Breast epithelium (tissue), 4 donors: ENCODE measurements around the gene TLR8. TPM values are rescaled to one million over a fixed set of nuclear protein-coding genes. Genes with fewer than 3 reads are reported as not detected.
A peak's percentile ranks its signal among the peaks of the same experiment; 100 is the strongest.

Experiments
- DNase-seq, 2 donors: peaks; one replicate each; pipeline ENCODE4 v3.0.0-alpha.2; 2019; ENCODE audit warnings: low spot score in 2 of 2
- H3K27ac ChIP-seq, 2 donors: fragments of 200-600 bp; sonication (generic) in 1 of 2; one replicate each; pipeline ENCODE4 v1.5.1; 2016 to 2019; ENCODE audit warnings: mild to moderate bottlenecking in 1 of 2
- H3K27me3 ChIP-seq, 2 donors: fragments of 200-600 bp; sonication (generic) in 1 of 2; one replicate each; pipeline versions ENCODE4 v1.5.1 to v1.6.0; 2017 to 2019; ENCODE audit warnings: control low read depth in 1 of 2, mild to moderate bottlenecking in 1 of 2
- H3K36me3 ChIP-seq: fragments of 200-600 bp; one replicate; pipeline ENCODE4 v1.5.1; 2019
- H3K4me1 ChIP-seq, 2 donors: fragments of 200-600 bp; sonication (generic); one replicate each; pipeline ENCODE4 v1.5.1; 2016 to 2019; ENCODE audit warnings: control low read depth in 1 of 2
- H3K4me3 ChIP-seq, 3 donors: fragments of 200-600 bp; sonication (generic); 1 replicate in 2 of 3; 2 replicates in 1 of 3; pipeline ENCODE4 v1.5.1; 2016 to 2019; ENCODE audit warnings: mild to moderate bottlenecking in 3 of 3, moderate library complexity in 2 of 3
- H3K9me3 ChIP-seq, 2 donors: fragments of 200-600 bp; sonication (generic) in 1 of 2; one replicate each; pipeline ENCODE4 v1.5.1; 2016 to 2019; ENCODE audit warnings: control low read depth in 1 of 2
- CTCF ChIP-seq, 3 donors: fragments of 450-650 bp; IDR thresholded peaks; one replicate each; pipeline ENCODE4 v1.5.1; 2016 to 2017; ENCODE audit warnings: antibody characterized with exemption in 3 of 3, mild to moderate bottlenecking in 3 of 3, moderate library complexity in 3 of 3
- POLR2A ChIP-seq: fragments of 450-650 bp; IDR thresholded peaks from one replicate; pipeline ENCODE4 v1.6.1; 2016; ENCODE audit warnings: antibody characterized with exemption, mild to moderate bottlenecking, moderate library complexity
- POLR2AphosphoS5 ChIP-seq, 3 donors: sonication (generic); formaldehyde crosslinking; IDR thresholded peaks; one replicate each; pipeline ENCODE4 v1.6.1; 2017; ENCODE audit warnings: antibody characterized with exemption in 3 of 3
- intact Hi-C: fragments of 100-400 bp; cut with DNase I; formaldehyde crosslinking; loops from one replicate; pipeline ENCODE4 v1.15.1; 2023; ENCODE audit warnings: low total_unique reads
- total RNA-seq, 3 donors: library from RNA; depleted of rRNA; stranded (reverse); fragments of >200 nt; gene quantifications; one replicate each; pipeline ENCODE4 v1.1.0, GENCODE V29; 2016

Gene TLR8
- total RNA-seq, 3 donors from 2014 or later: 0.66 to 6.6 (median 1.0) TPM

GRCh38 chrX:12967711-12968465 is 61.5 kb downstream of the TLR8 start:
- H3K27ac ChIP-seq: no peak overlapping the region
- DNase-seq: no peak
- intact Hi-C loops: no loop called here
- no peak overlapping the region for H3K4me3 ChIP-seq
- no peaks in the 10 kb centered on the region for H3K9me3 ChIP-seq
- no peaks in the 10 kb centered on the region for H3K4me1 ChIP-seq
- H3K27me3 ChIP-seq: peaks cover 0 to 6% of the 10 kb centered on the region in 2 donors
- TF ChIP-seq POLR2A: no peak
- no peak for TF ChIP-seq CTCF (IDR thresholded peaks at IDR 0.05)
- no peaks in the 10 kb centered on the region for H3K36me3 ChIP-seq

GRCh38 chrX:12970691-12971202 is 64.3 kb downstream of the TLR8 start:
- intact Hi-C loops: loop anchor here (10.0 kb wide), 1 partner anchor 524 kb away; no protein-coding TSS in a partner anchor
- Histone ChIP-seq H3K27me3 (peaks cover 6 to 25% of the 10 kb centered on the region in 2 donors), H3K36me3 (no peaks in the 10 kb centered on the region), H3K4me1 (no peaks in the 10 kb centered on the region), H3K4me3 (peak overlapping the region in 1 of 3 donors; percentile 21), H3K27ac (peak overlapping the region; percentile 71 to 81), H3K9me3 (peaks cover 0 to 5% of the 10 kb centered on the region in 2 donors)
- TF ChIP-seq POLR2AphosphoS5 (IDR thresholded peaks at IDR 0.05) (peak in 1 of 3 donors; percentile 42), CTCF (IDR thresholded peaks at IDR 0.05) (peak in 2 of 3 donors; percentile 22 to 29), POLR2A (no peak)
- no peak for DNase-seq

GRCh38 chrX:12971282-12972003 is 65.0 kb downstream of the TLR8 start:
- peak overlapping the region; percentile 71 to 81 for H3K27ac ChIP-seq
- H3K4me3 ChIP-seq: peak overlapping the region in 1 of 3 donors; percentile 21
- intact Hi-C loops: loop anchor here (10.0 kb wide), 1 partner anchor 523 kb away; no protein-coding TSS in a partner anchor
- no peak for DNase-seq
- H3K9me3 ChIP-seq: peaks cover 0 to 5% of the 10 kb centered on the region in 2 donors
- no peaks in the 10 kb centered on the region for H3K36me3 ChIP-seq
- H3K27me3 ChIP-seq: peaks cover 6 to 25% of the 10 kb centered on the region in 2 donors
- no peaks in the 10 kb centered on the region for H3K4me1 ChIP-seq
- TF ChIP-seq POLR2AphosphoS5 (IDR thresholded peaks at IDR 0.05): peak in 1 of 3 donors; percentile 20
- no peak for TF ChIP-seq POLR2A

GRCh38 chrX:12972243-12972642 is 65.8 kb downstream of the TLR8 start:
- TF ChIP-seq POLR2AphosphoS5 (IDR thresholded peaks at IDR 0.05) (no peak), CTCF (IDR thresholded peaks at IDR 0.05) (no peak), POLR2A (no peak)
- intact Hi-C loops: loop anchor here (10.0 kb wide), 1 partner anchor 523 kb away; no protein-coding TSS in a partner anchor
- H3K27ac ChIP-seq: peak overlapping the region; percentile 71 to 81
- peaks cover 6 to 25% of the 10 kb centered on the region in 2 donors for H3K27me3 ChIP-seq
- H3K4me1 ChIP-seq: no peaks in the 10 kb centered on the region
- H3K9me3 ChIP-seq: peaks cover 0 to 5% of the 10 kb centered on the region in 2 donors
- peak overlapping the region in 1 of 3 donors; percentile 21 for H3K4me3 ChIP-seq
- DNase-seq: no peak
- no peaks in the 10 kb centered on the region for H3K36me3 ChIP-seq

Other genes with a start within 250 kb of the TLR8 start
- 10 to 100 TPM; 25.0 to 54.4 (median 25.9) TPM for gene PRPS2, start 115.2 kb upstream of the TLR8 start, total RNA-seq
- 1 to 10 TPM in 2 of 3 donors, under 1 TPM in 1; 0.98 to 2.3 (median 1.3) TPM for gene TLR7, start 39.5 kb upstream of the TLR8 start, total RNA-seq
- gene TMSB4X, start 68.5 kb downstream of the TLR8 start, total RNA-seq: 1,000 to 10,000 TPM; 1,496 to 5,389 (median 3,453) TPM
- not detected for gene FAM9C, start 138.0 kb downstream of the TLR8 start, total RNA-seq